Activated CD4-positive, alpha-beta T cell treated with anti-CD3 and anti-CD28 coated beads for 4 hours (primary cell): ENCODE results near the gene KMT2D.
"Not testable (repeated sequence)": the region's sequence is repeated elsewhere in the genome, so short reads cannot be mapped to it uniquely, and the experiment has no call there.

ENCODE experiments used
- DNase-seq, 2 donors: peaks; one replicate each; pipeline ENCODE4 v3.0.0-alpha.2; 2020

The KMT2D gene

GRCh38 chr12:49088150-49088931 lies 27.7 kb upstream of the KMT2D start:
- DNase-seq: peak; percentile 68 to 69

- DNase-seq: no peak
These were observed 25.5 kb upstream of the KMT2D start for GRCh38 chr12:49086116-49086515.

DNA sequence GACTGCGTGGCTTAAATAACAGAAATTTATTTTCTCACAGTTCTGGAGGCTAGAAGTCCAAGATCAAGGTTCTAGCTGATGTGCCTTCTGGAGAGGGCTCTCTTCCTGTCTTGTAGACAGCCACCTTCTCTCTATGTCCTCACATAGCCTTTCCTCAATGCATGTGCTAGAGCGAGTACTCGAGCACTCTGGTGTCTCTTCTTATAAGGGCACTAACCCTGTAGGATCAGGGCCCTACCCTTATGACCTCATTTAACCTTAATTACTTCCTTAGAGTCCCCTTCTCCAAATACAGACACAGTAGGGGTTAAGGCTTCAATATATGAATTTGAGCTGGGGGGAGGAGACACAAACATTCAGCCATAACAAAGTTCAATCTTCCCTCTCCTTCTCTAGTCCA lies 23.8 kb upstream of the KMT2D start:
- DNase-seq: no peak

DNA sequence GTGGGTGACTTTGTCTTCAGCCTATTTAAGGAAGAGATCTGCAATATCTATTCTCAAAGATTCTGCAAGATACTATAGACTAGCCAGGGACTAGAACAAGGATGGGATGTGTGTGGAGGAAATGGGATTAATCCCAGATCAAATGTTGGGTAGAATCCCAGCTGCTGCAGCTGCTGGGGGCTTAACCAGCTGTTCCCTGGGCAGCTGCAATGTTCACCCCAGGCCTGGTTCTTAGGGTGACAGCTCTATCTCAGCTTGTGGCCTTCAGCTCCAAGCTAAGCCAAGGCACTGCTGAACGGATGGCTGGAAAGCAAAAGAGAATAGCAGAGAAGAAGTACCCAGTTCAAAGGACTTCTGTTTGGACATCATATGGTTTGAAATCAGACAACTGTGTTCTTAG lies 19.2 kb upstream of the KMT2D start:
- no peak for DNase-seq

- no peak for DNase-seq
These were observed 10.4 kb upstream of the KMT2D start for GRCh38 chr12:49070971-49071370.

- DNase-seq: peak; percentile 98 to 99
These were observed 9.1 kb upstream of the KMT2D start, which contains the start of gene RHEBL1 for GRCh38 chr12:49069507-49070346. Gene RHEBL1, minus strand, starts transcription at chr12:49069979. Its CDS starts 194 bp downstream, at chr12:49069785.

DNA sequence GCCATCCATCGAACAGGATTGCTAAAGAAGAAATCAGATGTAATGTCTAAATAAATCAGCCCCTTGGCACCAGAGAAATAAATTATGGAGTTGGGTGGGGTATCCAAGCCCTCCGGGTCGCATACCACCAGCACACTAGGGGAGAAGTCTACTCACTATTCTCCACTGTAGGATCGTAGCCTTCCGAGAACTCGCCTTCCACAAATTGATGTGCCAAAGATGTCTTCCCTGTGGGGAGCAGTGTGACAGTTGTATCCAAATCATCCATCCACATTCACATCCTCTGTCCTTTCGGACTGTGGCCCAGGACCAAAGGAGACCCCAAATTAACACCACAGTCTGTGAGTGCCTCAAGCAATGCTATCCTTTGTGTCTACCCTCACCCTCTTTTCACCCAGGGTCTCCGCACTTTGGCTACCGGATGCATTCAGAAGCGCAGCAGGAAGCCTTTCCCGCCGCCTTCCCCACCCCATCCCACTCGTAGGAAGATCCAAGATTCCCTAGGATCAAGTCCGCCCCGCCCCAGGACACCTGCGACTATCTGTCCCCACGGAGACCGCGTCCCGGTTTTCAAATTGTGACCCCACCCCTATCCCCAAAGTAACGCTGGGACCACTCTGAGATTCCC lies 8.4 kb upstream of the KMT2D start:
- no peak for DNase-seq

GRCh38 chr12:49066120-49066519 lies 5.5 kb upstream of the KMT2D start:
- no peak for DNase-seq

- DNase-seq: no peak
These were observed 4.2 kb upstream of the KMT2D start for GRCh38 chr12:49064767-49065152.

GRCh38 chr12:49061916-49062315 lies 1.3 kb upstream of the KMT2D start:
- not testable (repeated sequence) for DNase-seq

DNA sequence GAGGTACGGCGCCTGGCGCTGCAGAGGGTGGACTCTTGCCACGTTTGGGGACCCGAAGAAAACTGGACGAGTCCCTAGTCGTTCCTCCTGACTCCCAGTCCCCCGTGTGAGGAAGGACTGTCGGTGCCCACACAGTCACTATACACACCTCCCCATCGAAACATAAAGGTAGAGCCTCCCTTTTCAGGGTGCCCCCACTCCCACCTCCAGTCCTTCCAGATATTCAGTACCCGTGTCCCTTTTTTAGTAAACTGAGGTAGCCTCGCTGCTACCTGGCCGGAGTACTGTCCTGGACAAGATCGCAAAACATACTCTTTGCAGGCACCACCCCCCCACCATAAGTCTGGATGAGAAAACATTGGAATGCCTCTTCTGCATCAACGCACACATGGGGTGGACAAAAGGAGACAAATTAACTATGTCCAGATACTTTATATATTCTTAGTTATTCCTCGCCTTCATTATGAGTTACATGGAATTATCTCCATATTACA lies 610 bp upstream of the KMT2D start:
- DNase-seq: no peak

- DNase-seq: no peak
These were observed 1.1 kb downstream of the KMT2D start for GRCh38 chr12:49059299-49060171.

- no peak for DNase-seq
These were observed 1.6 kb downstream of the KMT2D start for GRCh38 chr12:49059045-49059298.

- no peak for DNase-seq
These were observed 2.1 kb downstream of the KMT2D start for GRCh38 chr12:49058366-49059044.

DNA sequence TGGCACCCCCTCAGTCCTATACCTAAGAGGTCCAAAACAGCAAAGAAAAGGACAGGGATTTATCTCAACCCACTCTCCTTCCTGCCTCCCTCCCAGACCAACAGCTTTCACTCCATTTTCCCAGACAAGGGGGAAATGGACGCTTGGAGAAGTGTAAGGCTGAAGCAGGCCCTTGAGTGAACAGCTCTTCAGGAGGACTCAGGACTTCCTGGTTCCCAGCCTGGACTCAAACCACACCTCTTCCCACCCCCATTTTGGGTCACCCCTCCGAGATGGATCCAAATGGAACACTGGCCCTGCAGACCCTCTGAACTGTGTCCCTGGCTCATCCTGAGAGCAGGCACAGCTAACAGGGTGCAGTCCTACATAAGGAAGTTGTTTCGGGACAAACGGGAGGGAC lies 2.7 kb downstream of the KMT2D start:
- DNase-seq: no peak

DNA sequence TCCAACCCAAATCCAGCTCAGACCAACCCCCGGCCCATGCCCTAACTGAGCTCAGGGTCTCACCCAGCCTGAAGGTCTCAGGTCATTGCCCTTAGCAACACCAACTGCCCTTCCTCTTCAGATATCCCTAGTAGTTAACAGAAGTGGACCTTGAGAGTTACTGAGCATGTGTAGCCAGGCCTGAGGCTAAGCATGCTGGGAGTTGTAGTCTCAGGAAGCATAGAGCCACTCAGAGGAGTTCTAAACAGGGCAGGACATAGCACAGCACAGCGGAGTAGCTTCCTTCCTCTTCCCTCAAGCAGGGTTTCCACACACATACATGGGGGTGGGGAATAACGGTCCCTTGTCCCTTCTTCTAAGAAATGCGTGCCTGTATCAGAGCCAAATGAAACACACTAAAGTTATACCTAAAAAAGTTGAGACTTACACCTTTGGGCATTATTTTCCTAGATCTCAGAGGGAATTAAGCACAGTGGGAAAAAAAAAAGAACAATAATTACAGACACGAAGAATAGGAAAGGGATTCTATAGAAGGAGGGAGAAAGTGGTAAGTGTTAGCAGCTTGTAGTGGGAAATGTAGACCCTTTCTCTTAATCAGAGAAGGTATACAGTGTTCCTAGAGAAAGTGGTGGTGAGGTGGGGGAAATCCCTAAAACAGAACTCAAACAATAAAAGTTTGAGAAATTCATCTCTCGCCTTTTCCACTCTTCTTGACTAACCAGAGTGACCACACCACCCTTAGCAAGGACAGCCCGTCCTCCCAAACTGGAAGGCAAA lies 4.4 kb downstream of the KMT2D start:
- peak; percentile 48 for DNase-seq

DNA sequence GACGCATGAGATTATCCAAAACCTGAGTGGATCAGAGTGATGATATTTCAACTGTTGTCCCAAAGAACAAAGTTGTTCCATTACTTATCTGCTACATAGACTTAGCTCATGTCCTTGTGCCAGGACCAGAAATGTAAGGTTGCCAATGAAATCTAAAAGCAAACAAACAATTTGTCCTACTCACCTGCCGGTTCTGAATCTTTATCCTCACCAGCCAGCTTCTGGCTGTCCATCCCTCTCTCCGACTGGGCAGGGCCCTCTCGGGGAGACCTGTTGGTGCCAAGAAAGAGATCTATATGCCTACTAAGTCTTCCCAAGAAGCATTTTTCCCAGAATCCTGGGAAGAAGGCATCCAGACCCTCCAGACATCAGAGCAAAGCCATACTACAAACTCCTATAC lies 5.5 kb downstream of the KMT2D start:
- no peak for DNase-seq

DNA sequence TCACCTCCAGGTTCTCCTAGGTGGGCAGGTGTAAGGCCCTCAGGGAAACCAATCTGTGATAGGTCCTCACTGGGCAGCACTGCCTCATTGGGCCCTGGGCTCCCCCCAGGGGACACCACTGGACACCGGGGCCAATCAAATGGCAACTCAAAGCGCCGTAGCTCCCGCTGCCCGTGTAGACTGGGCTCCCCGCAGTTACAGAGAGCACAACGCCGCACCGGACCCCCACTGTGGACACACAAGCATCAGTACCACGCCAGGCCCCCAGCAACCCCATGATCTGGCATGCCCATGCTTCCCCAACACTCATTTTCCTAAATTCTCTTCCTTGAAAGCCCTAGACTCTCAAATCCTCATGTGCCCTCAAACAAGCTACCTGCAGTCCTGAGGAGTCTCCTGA lies 6.1 kb downstream of the KMT2D start:
- DNase-seq: no peak

- DNase-seq: no peak
These were observed 6.5 kb downstream of the KMT2D start for GRCh38 chr12:49054096-49054495.

GRCh38 chr12:49052451-49053208 lies 8.0 kb downstream of the KMT2D start:
- DNase-seq: no peak
